Measurements from ENCODE around the gene IFRD2.

- TF ChIP-seq EZH2phosphoT487 (IDR thresholded peaks at IDR 0.05; ENCODE audit: insufficient read depth, low read depth) (no peak), EZH2 (IDR thresholded peaks at IDR 0.05; ENCODE audit: insufficient read depth, poor library complexity, severe bottlenecking) (no peak)
These were observed 24.8 kb downstream of the IFRD2 start for GRCh38 chr3:50267280-50267913.
